K562 (cell line): ENCODE measurements around the gene UTP11. TPM values are rescaled to one million over a fixed set of nuclear protein-coding genes. Genes with fewer than 3 reads are reported as not detected.
A peak's percentile ranks its signal among the peaks of the same experiment; 100 is the strongest.

Source experiments
- ARID3B ChIP-seq: fragments of 250-450 bp; sonication (Bioruptor Pico); IDR thresholded peaks from 2 replicates; pipeline ENCODE4 v1.4.0; 2020; ENCODE audit warnings: borderline replicate concordance
- CBFA2T2 ChIP-seq: fragments of 450-650 bp; conservative IDR thresholded peaks from 2 replicates; pipeline ENCODE4 v1.6.1; 2017; ENCODE audit warnings: mild to moderate bottlenecking
- ELK3 ChIP-seq: fragments of 450-650 bp; formaldehyde crosslinking; IDR thresholded peaks from 2 replicates; pipeline ENCODE4 v1.4.0; 2020; ENCODE audit warnings: mild to moderate bottlenecking
- FOXM1 ChIP-seq, 2 experiments: fragments of 450-650 bp in 1 of 2; sonication (generic) in 1 of 2; formaldehyde crosslinking in 1 of 2; IDR thresholded peaks; 2 replicates each; pipeline versions ENCODE4 v1.6.1 to v1.9.0; 2017 to 2022; ENCODE audit warnings: low read depth in 2 of 2, mild to moderate bottlenecking in 2 of 2, missing genetic modification reagents in 1 of 2, moderate library complexity in 1 of 2
- HINFP ChIP-seq: fragments of 450-650 bp; conservative IDR thresholded peaks from 2 replicates; pipeline ENCODE4 v1.6.1; 2016; ENCODE audit warnings: missing genetic modification characterization, low read depth, mild to moderate bottlenecking, control low read depth, missing compliant biosample characterization
- ILK ChIP-seq: fragments of 450-650 bp; IDR thresholded peaks from 2 replicates; pipeline ENCODE4 v1.6.1; 2016; ENCODE audit warnings: missing genetic modification characterization, low read depth, mild to moderate bottlenecking, missing compliant biosample characterization, moderate library complexity, borderline replicate concordance
- KLF10 ChIP-seq: fragments of 250-450 bp; sonication (Bioruptor Pico); IDR thresholded peaks from 2 replicates; pipeline ENCODE4 v1.6.1; 2021; ENCODE audit warnings: matching md5 sums
- MLX ChIP-seq, 2 experiments: fragments of 450-650 bp in 1 of 2; sonication (generic) in 1 of 2; formaldehyde crosslinking; conservative IDR thresholded peaks; 2 replicates each; pipeline versions ENCODE4 v1.4.0 to v1.8.1; 2020 to 2022; ENCODE audit warnings: mild to moderate bottlenecking in 1 of 2, missing genetic modification reagents in 1 of 2
- MYBL2 ChIP-seq, 2 experiments: fragments of 450-650 bp in 1 of 2; sonication (generic) in 1 of 2; formaldehyde crosslinking in 1 of 2; IDR thresholded peaks; 2 replicates each; pipeline versions ENCODE4 v1.6.1 to v1.8.1; 2017 to 2022; ENCODE audit warnings: borderline replicate concordance in 1 of 2, inconsistent platforms in 1 of 2, low read depth in 1 of 2, mild to moderate bottlenecking in 1 of 2, missing genetic modification reagents in 1 of 2, moderate library complexity in 1 of 2
- PCBP1 ChIP-seq: fragments of 200-400 bp; formaldehyde crosslinking; IDR thresholded peaks from 2 replicates; pipeline ENCODE4 v1.6.1; 2018; ENCODE audit warnings: mild to moderate bottlenecking, low read depth, low read length; ENCODE audit not compliant: poor library complexity, severe bottlenecking
- SAP30 ChIP-seq: fragments of 200-600 bp; sonication (generic); IDR thresholded peaks from 2 replicates; pipeline ENCODE4 v1.6.1; 2012; ENCODE audit warnings: borderline replicate concordance, low read depth, mild to moderate bottlenecking, moderate library complexity, low read length, control low read depth, inconsistent platforms; ENCODE audit not compliant: insufficient read depth, poor library complexity, severe bottlenecking
- SFPQ ChIP-seq: fragments of 200-400 bp; formaldehyde crosslinking; IDR thresholded peaks from 2 replicates; pipeline ENCODE4 v1.6.1; 2017; ENCODE audit warnings: mild to moderate bottlenecking, low read depth, low read length, moderate library complexity
- SMAD2 ChIP-seq: fragments of 150-350 bp; IDR thresholded peaks from 2 replicates; pipeline ENCODE4 v1.6.1; 2014; ENCODE audit warnings: low read depth, mild to moderate bottlenecking, low read length
- SMARCC2 ChIP-seq: fragments of 450-650 bp; IDR thresholded peaks from 2 replicates; pipeline ENCODE4 v1.6.1; 2017; ENCODE audit warnings: antibody characterized with exemption, moderate library complexity, mild to moderate bottlenecking, low read depth
- ZEB2 ChIP-seq: fragments of 450-650 bp; IDR thresholded peaks from 2 replicates; pipeline ENCODE4 v1.6.1; 2016
- ZNF224 ChIP-seq: sonication (generic); formaldehyde crosslinking; IDR thresholded peaks from 2 replicates; pipeline ENCODE4 v1.8.0; 2022; ENCODE audit warnings: mild to moderate bottlenecking, missing genetic modification reagents
- ZNF583 ChIP-seq: fragments of 250-450 bp; sonication (Bioruptor Pico); IDR thresholded peaks from 2 replicates; pipeline ENCODE4 v1.4.0; 2020
- ZNF584 ChIP-seq: fragments of 200-800 bp; sonication (Bioruptor generic); IDR thresholded peaks from 2 replicates; pipeline ENCODE4 v1.6.1; 2016; ENCODE audit warnings: low read depth, mild to moderate bottlenecking, missing genetic modification characterization, missing compliant biosample characterization
- polyA plus RNA-seq, 8 experiments: library from polyadenylated mRNA; depleted of rRNA in 4 of 8; stranded (reverse) in 5 of 8; unstranded in 3 of 8; fragments of >200 nt; fragmentation: Nextera tagmentation in 2 of 8; fragmentation: Illumina TruSeq in 1 of 8; extraction: Ambion mirVana in 2 of 8; extraction: Trizol in 1 of 8; gene quantifications; 2 replicates each; pipeline versions ENCODE4 v1.2.1 to v1.2.3, GENCODE V29; 2011 to 2014; ENCODE audit warnings: inconsistent platforms in 1 of 8, missing spikeins in 1 of 8
- total RNA-seq, 7 experiments: library from RNA; depleted of rRNA in 6 of 7; stranded (reverse); fragments of >200 nt in 6 of 7; fragmentation: Illumina TruSeq in 2 of 7; extraction: Trizol in 2 of 7; gene quantifications; 2 replicates each; pipeline versions ENCODE4 v1.2.1 to v1.2.3, GENCODE V29; 2011 to 2021; ENCODE audit warnings: low replicate concordance in 1 of 7

The UTP11 gene
- total and polyA plus RNA-seq, 9 of the 15 experiments (the other 6 are each of a cell fraction or from before 2014, with no cell fraction given): 91.1 to 378 (median 221) TPM

GRCh38 chr1:37999430-38000232, 12.9 kb upstream of the UTP11 start (continued):
- TF ChIP-seq SAP30 (peak; percentile 25), ELK3 (CRISPR knock-in tag) (no peak), FOXM1 (IDR thresholded peaks at IDR 0.05; ENCODE audit: low read depth) (peak; percentile 84), FOXM1 (CRISPR knock-in tag; IDR thresholded peaks at IDR 0.05; ENCODE audit: low read depth) (no peak), ILK (tag) (no peak), ZNF584 (CRISPR knock-in tag) (peak; percentile 87), PCBP1 (no peak), ZEB2 (no peak; the same call in 1 of the 2 replicates), SMAD2 (no peak), MLX (CRISPR knock-in tag; conservative IDR thresholded peaks at IDR 0.05) (0 out of 4 replicates have a peak, but pooled peaks of 1 of the 2 experiments have one; percentile 62), ZNF224 (CRISPR knock-in tag) (no peak), MYBL2 (IDR thresholded peaks at IDR 0.05; ENCODE audit: low read depth) (no peak), MYBL2 (CRISPR knock-in tag; IDR thresholded peaks at IDR 0.05; ENCODE audit: borderline replicate concordance) (no peak), CBFA2T2 (peak; percentile 82), SFPQ (no peak), ARID3B (CRISPR knock-in tag) (no peak), HINFP (0 out of 2 replicates have a peak, but pooled peaks have one; percentile 12), ZNF583 (0 out of 2 replicates have a peak, but pooled peaks have one; percentile 18), SMARCC2 (peak; percentile 99), KLF10 (CRISPR knock-in tag) (no peak)
